Measurements from ENCODE around the gene BBX.

BBX gene

DNA sequence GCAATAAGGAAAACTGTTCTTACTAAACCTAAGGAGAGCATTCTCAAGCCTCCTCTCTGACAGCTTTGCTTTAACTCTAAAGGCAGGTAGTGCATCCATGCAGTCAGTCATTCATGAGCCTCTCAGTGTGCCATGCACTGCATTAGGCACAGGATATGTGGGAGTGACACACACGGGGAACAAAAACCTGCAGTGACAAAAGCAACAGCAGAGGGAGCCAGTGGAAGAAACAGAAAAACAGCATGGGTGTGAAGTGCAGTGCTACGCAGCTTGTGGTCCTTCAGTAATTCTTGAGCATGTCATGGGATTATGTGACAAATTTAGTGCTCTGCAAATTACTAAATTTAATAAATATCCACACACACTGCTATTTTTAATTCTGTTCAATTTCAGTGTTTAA, 230.7 kb downstream of the BBX start:
- no peak overlapping the region for H3K27ac Mint-ChIP-seq

GRCh38 chr3:107753976-107754375, 231.2 kb downstream of the BBX start:
- Mint-ChIP-seq H3K27me3 (no peaks in the 10 kb centered on the region), H3K4me3 (no peak overlapping the region), H3K27ac (no peak overlapping the region), H3K9me3 (no peaks in the 10 kb centered on the region), H3K36me3 (peaks cover 16% of the 10 kb centered on the region), H3K4me1 (no peaks in the 10 kb centered on the region)

More for the DNA sequence above, 230.7 kb downstream of the BBX start:
- no peaks in the 10 kb centered on the region for H3K9me3 Mint-ChIP-seq
- H3K4me1 Mint-ChIP-seq = no peaks in the 10 kb centered on the region
- peaks cover 15% of the 10 kb centered on the region for H3K36me3 Mint-ChIP-seq
- H3K27me3 Mint-ChIP-seq = no peaks in the 10 kb centered on the region
- no peak overlapping the region for H3K4me3 Mint-ChIP-seq

DNA sequence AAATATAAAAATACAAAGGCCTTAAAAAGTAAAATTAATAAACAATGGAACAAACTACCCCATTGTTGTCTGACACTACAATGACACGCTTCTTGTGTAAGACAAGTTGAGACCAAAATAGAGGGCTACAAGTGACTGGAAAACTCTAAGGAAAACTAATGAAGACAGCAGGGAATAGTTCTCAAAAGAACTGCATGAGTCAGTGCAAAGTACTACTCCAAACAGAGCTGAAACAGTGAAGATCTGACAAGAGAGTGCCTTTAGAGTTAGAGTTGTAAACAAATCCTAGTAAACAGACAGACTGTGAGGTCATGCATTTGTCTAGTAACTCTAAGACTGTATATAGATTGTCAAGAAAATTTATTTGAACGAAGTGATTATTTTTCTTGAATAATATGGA, 233.9 kb downstream of the BBX start:
- Mint-ChIP-seq H3K4me1 (peaks cover 3% of the 10 kb centered on the region), H3K4me3 (no peak overlapping the region), H3K36me3 (peaks cover 20% of the 10 kb centered on the region), H3K27me3 (no peaks in the 10 kb centered on the region), H3K27ac (no peak overlapping the region), H3K9me3 (no peaks in the 10 kb centered on the region)

GRCh38 chr3:107757140-107757539, 234.4 kb downstream of the BBX start:
- no peaks in the 10 kb centered on the region for H3K27me3 Mint-ChIP-seq
- H3K4me1 Mint-ChIP-seq = peaks cover 3% of the 10 kb centered on the region
- no peak overlapping the region for H3K4me3 Mint-ChIP-seq
- H3K36me3 Mint-ChIP-seq = peaks cover 20% of the 10 kb centered on the region
- no peaks in the 10 kb centered on the region for H3K9me3 Mint-ChIP-seq
- no peak overlapping the region for H3K27ac Mint-ChIP-seq

DNA sequence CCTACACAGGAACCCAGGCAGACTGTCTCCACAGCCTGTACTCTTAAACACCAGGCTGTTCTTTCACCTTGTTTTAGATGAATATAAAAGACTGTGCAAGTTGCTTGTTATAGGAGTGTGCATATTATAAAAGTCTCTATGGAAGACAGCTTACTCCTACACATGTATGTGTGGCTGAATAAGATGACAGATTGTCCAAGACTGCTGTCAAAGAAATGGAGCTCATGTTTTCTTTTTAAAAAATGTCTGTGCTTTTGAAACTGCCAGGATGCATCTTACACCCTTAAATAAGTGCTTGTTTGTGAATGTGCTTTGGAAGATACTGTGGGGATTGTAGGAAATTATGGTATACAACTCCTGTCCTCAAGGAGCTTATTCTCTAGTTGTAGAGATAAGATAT, 237.4 kb downstream of the BBX start:
- peaks cover 3% of the 10 kb centered on the region for H3K4me1 Mint-ChIP-seq
- H3K4me3 Mint-ChIP-seq = no peak overlapping the region
- H3K27me3 Mint-ChIP-seq = no peaks in the 10 kb centered on the region
- H3K27ac Mint-ChIP-seq = no peak overlapping the region
- H3K9me3 Mint-ChIP-seq = no peaks in the 10 kb centered on the region
- H3K36me3 Mint-ChIP-seq = peaks cover 22% of the 10 kb centered on the region

GRCh38 chr3:107761391-107761790, 238.6 kb downstream of the BBX start:
- peaks cover 24% of the 10 kb centered on the region for H3K36me3 Mint-ChIP-seq
- peaks cover 3% of the 10 kb centered on the region for H3K4me1 Mint-ChIP-seq
- H3K9me3 Mint-ChIP-seq = no peaks in the 10 kb centered on the region
- no peak overlapping the region for H3K27ac Mint-ChIP-seq
- H3K4me3 Mint-ChIP-seq = no peak overlapping the region
- no peaks in the 10 kb centered on the region for H3K27me3 Mint-ChIP-seq

GRCh38 chr3:107765524-107765923, 242.8 kb downstream of the BBX start:
- peaks cover 18% of the 10 kb centered on the region for H3K36me3 Mint-ChIP-seq
- no peaks in the 10 kb centered on the region for H3K27me3 Mint-ChIP-seq
- peaks cover 1% of the 10 kb centered on the region for H3K4me1 Mint-ChIP-seq
- H3K4me3 Mint-ChIP-seq = no peak overlapping the region
- H3K9me3 Mint-ChIP-seq = no peaks in the 10 kb centered on the region
- no peak overlapping the region for H3K27ac Mint-ChIP-seq

DNA sequence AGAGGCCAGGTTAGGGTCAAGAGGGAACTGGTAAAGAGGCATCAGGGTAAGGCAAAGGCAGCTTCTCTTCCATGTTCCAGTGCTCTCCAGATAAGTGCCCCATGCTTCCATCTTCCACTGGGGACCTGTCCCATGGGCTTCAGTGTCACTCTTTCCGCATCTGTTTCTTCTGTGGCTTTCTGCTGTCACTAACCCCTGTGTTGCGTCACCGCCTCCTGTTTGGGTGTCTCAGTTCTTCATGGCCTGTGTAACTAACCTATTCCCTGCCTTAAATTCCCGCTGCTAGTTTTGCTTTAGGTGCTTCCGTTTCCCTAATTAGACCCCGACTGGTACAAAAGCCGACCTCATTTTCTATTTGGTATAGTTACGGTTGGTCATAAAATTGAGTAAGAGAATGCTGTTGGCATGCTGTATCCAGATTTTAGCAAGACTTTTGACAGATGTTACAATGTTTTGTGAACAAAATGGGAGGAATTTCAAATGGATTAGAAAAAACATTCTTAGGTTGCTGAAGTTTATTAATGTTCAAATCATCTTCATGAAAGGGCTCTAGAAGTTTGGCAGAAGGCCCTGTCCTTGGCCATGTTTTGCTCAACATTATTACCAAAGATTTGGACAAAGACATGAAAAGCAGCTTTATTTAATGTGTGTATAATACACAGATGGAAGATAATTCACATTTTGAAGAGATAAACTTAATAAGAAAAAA, 245.3 kb downstream of the BBX start:
- no peak overlapping the region for H3K4me3 Mint-ChIP-seq
- no peaks in the 10 kb centered on the region for H3K9me3 Mint-ChIP-seq
- H3K27me3 Mint-ChIP-seq = no peaks in the 10 kb centered on the region
- peak overlapping the region; percentile 44 for H3K27ac Mint-ChIP-seq
- H3K4me1 Mint-ChIP-seq = peaks cover 4% of the 10 kb centered on the region
- peaks cover 22% of the 10 kb centered on the region for H3K36me3 Mint-ChIP-seq

DNA sequence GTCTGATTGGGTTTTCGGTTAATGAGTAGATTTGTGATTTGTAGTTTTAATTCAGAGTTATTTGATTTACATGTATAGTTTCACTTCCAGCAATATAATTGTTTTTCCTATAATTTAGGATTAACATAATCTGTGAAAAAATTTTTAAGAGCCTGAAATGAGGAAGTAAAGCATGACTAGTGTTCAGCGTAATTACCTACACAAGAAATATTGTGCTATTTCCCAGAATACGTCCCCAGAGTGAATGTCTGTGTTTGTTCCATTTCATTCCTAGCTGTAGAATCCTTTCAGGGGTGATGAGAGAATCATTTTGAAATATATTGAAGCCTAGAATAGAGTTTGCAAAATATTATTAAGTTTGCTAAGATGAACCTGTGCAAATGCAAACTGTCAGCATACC, 247.1 kb downstream of the BBX start:
- Mint-ChIP-seq H3K36me3 (peaks cover 23% of the 10 kb centered on the region), H3K4me1 (peaks cover 4% of the 10 kb centered on the region), H3K27me3 (no peaks in the 10 kb centered on the region), H3K4me3 (no peak overlapping the region), H3K27ac (no peak overlapping the region), H3K9me3 (no peaks in the 10 kb centered on the region)

GRCh38 chr3:107772016-107772415, 249.3 kb downstream of the BBX start:
- H3K27ac Mint-ChIP-seq = no peak overlapping the region
- H3K27me3 Mint-ChIP-seq = no peaks in the 10 kb centered on the region
- no peak overlapping the region for H3K4me3 Mint-ChIP-seq
- H3K4me1 Mint-ChIP-seq = peaks cover 4% of the 10 kb centered on the region
- no peaks in the 10 kb centered on the region for H3K9me3 Mint-ChIP-seq
- H3K36me3 Mint-ChIP-seq = peaks cover 16% of the 10 kb centered on the region

DNA sequence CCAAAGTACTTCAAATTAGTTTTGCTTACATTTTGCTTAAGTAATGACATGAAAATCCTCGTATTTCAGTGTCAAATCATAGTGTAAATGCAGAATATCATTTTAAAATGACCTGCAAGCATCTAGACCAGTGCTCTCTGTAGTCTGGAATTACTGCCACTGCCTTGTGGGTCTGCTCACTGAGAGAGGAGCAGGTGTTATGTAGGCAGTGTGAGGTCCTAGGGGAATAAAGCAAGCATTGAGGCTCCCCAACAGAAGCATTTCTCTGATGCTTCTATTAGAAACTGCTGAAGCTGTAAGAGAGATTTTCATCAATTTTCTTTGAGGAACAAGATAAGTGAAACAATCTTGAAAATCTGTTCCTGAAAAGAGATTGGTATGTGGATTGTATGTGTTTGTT, 253.2 kb downstream of the BBX start:
- H3K36me3 Mint-ChIP-seq = peaks cover 19% of the 10 kb centered on the region
- no peaks in the 10 kb centered on the region for H3K4me1 Mint-ChIP-seq
- no peak overlapping the region for H3K4me3 Mint-ChIP-seq
- no peaks in the 10 kb centered on the region for H3K9me3 Mint-ChIP-seq
- no peaks in the 10 kb centered on the region for H3K27me3 Mint-ChIP-seq
- no peak overlapping the region for H3K27ac Mint-ChIP-seq

- Mint-ChIP-seq H3K27me3 (no peaks in the 10 kb centered on the region), H3K36me3 (peaks cover 34% of the 10 kb centered on the region), H3K9me3 (no peaks in the 10 kb centered on the region), H3K4me3 (no peak overlapping the region), H3K4me1 (no peaks in the 10 kb centered on the region), H3K27ac (no peak overlapping the region)
Measured at GRCh38 chr3:107781253-107781652, 258.5 kb downstream of the BBX start.

- Mint-ChIP-seq H3K27ac (no peak overlapping the region), H3K9me3 (no peaks in the 10 kb centered on the region), H3K4me3 (no peak overlapping the region), H3K36me3 (peaks cover 38% of the 10 kb centered on the region), H3K27me3 (no peaks in the 10 kb centered on the region), H3K4me1 (no peaks in the 10 kb centered on the region)
Measured at GRCh38 chr3:107782054-107782453, 259.3 kb downstream of the BBX start.

GRCh38 chr3:107790612-107791011, 267.9 kb downstream of the BBX start:
- H3K27me3 Mint-ChIP-seq = no peaks in the 10 kb centered on the region
- peak overlapping the region; percentile 8 for H3K27ac Mint-ChIP-seq
- H3K4me1 Mint-ChIP-seq = peaks cover 13% of the 10 kb centered on the region
- peaks cover 34% of the 10 kb centered on the region for H3K36me3 Mint-ChIP-seq
- no peak overlapping the region for H3K4me3 Mint-ChIP-seq
- H3K9me3 Mint-ChIP-seq = no peaks in the 10 kb centered on the region

GRCh38 chr3:107791027-107791426, 268.3 kb downstream of the BBX start:
- Mint-ChIP-seq H3K36me3 (peaks cover 35% of the 10 kb centered on the region), H3K9me3 (no peaks in the 10 kb centered on the region), H3K27me3 (no peaks in the 10 kb centered on the region), H3K27ac (no peak overlapping the region), H3K4me3 (no peak overlapping the region), H3K4me1 (peaks cover 17% of the 10 kb centered on the region)

DNA sequence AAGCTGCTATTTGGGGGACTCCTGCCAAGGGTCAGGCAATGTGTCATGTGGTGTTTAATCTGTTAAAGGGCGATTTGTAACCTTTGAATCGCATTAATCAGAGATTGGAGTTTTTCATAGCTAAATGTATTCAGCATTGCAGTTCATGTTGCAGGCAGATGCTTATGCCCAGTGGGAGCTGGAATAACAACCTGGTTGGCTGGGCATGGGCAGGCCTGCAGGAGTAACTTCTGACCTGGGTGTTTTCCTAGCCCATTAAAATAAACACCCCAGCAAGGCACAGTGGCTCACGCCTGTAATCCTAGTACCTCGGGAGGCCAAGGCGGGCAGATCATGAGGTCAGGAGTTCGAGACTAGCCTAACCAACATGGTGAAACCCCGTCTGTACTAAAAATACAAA, 268.7 kb downstream of the BBX start:
- H3K4me1 Mint-ChIP-seq = peaks cover 22% of the 10 kb centered on the region
- no peaks in the 10 kb centered on the region for H3K9me3 Mint-ChIP-seq
- H3K27ac Mint-ChIP-seq = no peak overlapping the region
- H3K27me3 Mint-ChIP-seq = no peaks in the 10 kb centered on the region
- no peak overlapping the region for H3K4me3 Mint-ChIP-seq
- peaks cover 33% of the 10 kb centered on the region for H3K36me3 Mint-ChIP-seq
